ENCODE measurements around the gene MAP4K3. TPM values are rescaled to one million over a fixed set of nuclear protein-coding genes. Genes with fewer than 3 reads are reported as not detected.
"Not testable (repeated sequence)": the region's sequence is repeated elsewhere in the genome, so short reads cannot be mapped to it uniquely, and the experiment has no call there.

MAP4K3 gene
- total and polyA plus RNA-seq, 5 donors = 18.7 to 50.0 (median 39.5) TPM

GRCh38 chr2:39334529-39334928 lies 102.6 kb downstream of the MAP4K3 start:
- DNase-seq = no peak
- Histone ChIP-seq H3K27me3 (ENCODE audit: control insufficient read depth, insufficient read depth) (no peaks in the 10 kb centered on the region), H3K9me3 (ENCODE audit: control insufficient read depth, low read length) (no peaks in the 10 kb centered on the region), H3K27ac (ENCODE audit: low read length) (no peak overlapping the region), H3K4me1 (ENCODE audit: control insufficient read depth, insufficient read depth, low read length) (peaks cover 2% of the 10 kb centered on the region), H3K4me3 (ENCODE audit: low read length) (no peak overlapping the region)
- intact Hi-C loops (cut with DNase I) = no loop called here
- ATAC-seq = no peak

GRCh38 chr2:39326644-39327043 lies 110.4 kb downstream of the MAP4K3 start:
- no peak for DNase-seq
- no peak for ATAC-seq
- Histone ChIP-seq H3K27ac (ENCODE audit: low read length) (no peak overlapping the region), H3K27me3 (ENCODE audit: control insufficient read depth, insufficient read depth) (no peaks in the 10 kb centered on the region), H3K4me1 (ENCODE audit: control insufficient read depth, insufficient read depth, low read length) (no peaks in the 10 kb centered on the region), H3K9me3 (ENCODE audit: control insufficient read depth, low read length) (no peaks in the 10 kb centered on the region), H3K4me3 (ENCODE audit: low read length) (no peak overlapping the region)
- intact Hi-C loops (cut with DNase I) = no loop called here
- 95% methylated on average over 5 of the region's 5 CpGs for WGBS

- Histone ChIP-seq H3K27me3 (ENCODE audit: control insufficient read depth, insufficient read depth) (no peaks in the 10 kb centered on the region), H3K9me3 (ENCODE audit: control insufficient read depth, low read length) (no peaks in the 10 kb centered on the region), H3K4me3 (ENCODE audit: low read length) (no peak overlapping the region), H3K4me1 (ENCODE audit: control insufficient read depth, insufficient read depth, low read length) (no peaks in the 10 kb centered on the region), H3K27ac (ENCODE audit: low read length) (no peak overlapping the region)
- intact Hi-C loops (cut with DNase I) = no loop called here
- no peak for ATAC-seq
- 99% methylated on average over 1 of the region's 1 CpG for WGBS
- DNase-seq = no peak
These were observed 111.1 kb downstream of the MAP4K3 start for GRCh38 chr2:39325966-39326365.

- ATAC-seq; H3K9me3 ChIP-seq (ENCODE audit: control insufficient read depth, low read length); H3K27ac ChIP-seq (ENCODE audit: low read length); H3K4me1 ChIP-seq (ENCODE audit: control insufficient read depth, insufficient read depth, low read length); DNase-seq; intact Hi-C loops (cut with DNase I); H3K4me3 ChIP-seq (ENCODE audit: low read length); H3K27me3 ChIP-seq (ENCODE audit: control insufficient read depth, insufficient read depth): not testable (repeated sequence)
- 90% methylated on average over 16 of the region's 16 CpGs for WGBS
These were observed 115.7 kb downstream of the MAP4K3 start for GRCh38 chr2:39321056-39322035.

- Histone ChIP-seq H3K4me1 (ENCODE audit: control insufficient read depth, insufficient read depth, low read length) (peaks cover 2% of the 10 kb centered on the region), H3K4me3 (ENCODE audit: low read length) (no peak overlapping the region), H3K27me3 (ENCODE audit: control insufficient read depth, insufficient read depth) (no peaks in the 10 kb centered on the region), H3K27ac (ENCODE audit: low read length) (no peak overlapping the region), H3K9me3 (ENCODE audit: control insufficient read depth, low read length) (no peaks in the 10 kb centered on the region)
- no peak for DNase-seq
- 87% methylated on average over 4 of the region's 4 CpGs for WGBS
- ATAC-seq = no peak
- intact Hi-C loops (cut with DNase I) = no loop called here
These were observed 116.9 kb downstream of the MAP4K3 start for GRCh38 chr2:39320162-39320561.

- WGBS = 93% methylated on average over 4 of the region's 4 CpGs
- Histone ChIP-seq H3K4me3 (ENCODE audit: low read length) (no peak overlapping the region), H3K9me3 (ENCODE audit: control insufficient read depth, low read length) (no peaks in the 10 kb centered on the region), H3K4me1 (ENCODE audit: control insufficient read depth, insufficient read depth, low read length) (no peaks in the 10 kb centered on the region), H3K27ac (ENCODE audit: low read length) (no peak overlapping the region), H3K27me3 (ENCODE audit: control insufficient read depth, insufficient read depth) (no peaks in the 10 kb centered on the region)
- DNase-seq = no peak
- ATAC-seq = no peak
- intact Hi-C loops (cut with DNase I) = no loop called here
These were observed 123.5 kb downstream of the MAP4K3 start for GRCh38 chr2:39313575-39313974.

GRCh38 chr2:39311469-39311868 lies 125.6 kb downstream of the MAP4K3 start:
- no peak overlapping the region for H3K4me3 ChIP-seq (ENCODE audit: low read length)
- H3K27me3 ChIP-seq (ENCODE audit: control insufficient read depth, insufficient read depth) = no peaks in the 10 kb centered on the region
- DNase-seq = no peak
- intact Hi-C loops (cut with DNase I) = no loop called here
- WGBS = 76% methylated on average over 2 of the region's 2 CpGs
- no peak for ATAC-seq
- H3K9me3 ChIP-seq (ENCODE audit: control insufficient read depth, low read length) = no peaks in the 10 kb centered on the region
- no peaks in the 10 kb centered on the region for H3K4me1 ChIP-seq (ENCODE audit: control insufficient read depth, insufficient read depth, low read length)
- H3K27ac ChIP-seq (ENCODE audit: low read length) = no peak overlapping the region

- no peak overlapping the region for H3K27ac ChIP-seq (ENCODE audit: low read length)
- no peak for DNase-seq
- H3K9me3 ChIP-seq (ENCODE audit: control insufficient read depth, low read length) = no peaks in the 10 kb centered on the region
- intact Hi-C loops (cut with DNase I) = no loop called here
- WGBS = 85% methylated on average over 1 of the region's 1 CpG
- H3K4me3 ChIP-seq (ENCODE audit: low read length) = no peak overlapping the region
- no peak for ATAC-seq
- H3K27me3 ChIP-seq (ENCODE audit: control insufficient read depth, insufficient read depth) = no peaks in the 10 kb centered on the region
- H3K4me1 ChIP-seq (ENCODE audit: control insufficient read depth, insufficient read depth, low read length) = no peaks in the 10 kb centered on the region
These were observed 128.3 kb downstream of the MAP4K3 start for GRCh38 chr2:39308778-39309177.

GRCh38 chr2:39306626-39307025 lies 130.5 kb downstream of the MAP4K3 start:
- no peaks in the 10 kb centered on the region for H3K9me3 ChIP-seq (ENCODE audit: control insufficient read depth, low read length)
- no peaks in the 10 kb centered on the region for H3K27me3 ChIP-seq (ENCODE audit: control insufficient read depth, insufficient read depth)
- intact Hi-C loops (cut with DNase I) = no loop called here
- H3K4me3 ChIP-seq (ENCODE audit: low read length) = no peak overlapping the region
- H3K4me1 ChIP-seq (ENCODE audit: control insufficient read depth, insufficient read depth, low read length) = no peaks in the 10 kb centered on the region
- 77% methylated on average over 1 of the region's 1 CpG for WGBS
- DNase-seq (no peak), ATAC-seq (no peak)
- H3K27ac ChIP-seq (ENCODE audit: low read length) = no peak overlapping the region

GRCh38 chr2:39304729-39305128 lies 132.4 kb downstream of the MAP4K3 start:
- DNase-seq (no peak), ATAC-seq (no peak)
- intact Hi-C loops (cut with DNase I) = no loop called here
- no peak overlapping the region for H3K4me3 ChIP-seq (ENCODE audit: low read length)
- no peak overlapping the region for H3K27ac ChIP-seq (ENCODE audit: low read length)
- no peaks in the 10 kb centered on the region for H3K4me1 ChIP-seq (ENCODE audit: control insufficient read depth, insufficient read depth, low read length)
- H3K27me3 ChIP-seq (ENCODE audit: control insufficient read depth, insufficient read depth) = no peaks in the 10 kb centered on the region
- 94% methylated on average over 4 of the region's 4 CpGs for WGBS
- H3K9me3 ChIP-seq (ENCODE audit: control insufficient read depth, low read length) = no peaks in the 10 kb centered on the region

GRCh38 chr2:39304200-39304599 lies 132.9 kb downstream of the MAP4K3 start:
- no peak overlapping the region for H3K27ac ChIP-seq (ENCODE audit: low read length)
- no peaks in the 10 kb centered on the region for H3K4me1 ChIP-seq (ENCODE audit: control insufficient read depth, insufficient read depth, low read length)
- no peaks in the 10 kb centered on the region for H3K9me3 ChIP-seq (ENCODE audit: control insufficient read depth, low read length)
- intact Hi-C loops (cut with DNase I) = no loop called here
- H3K27me3 ChIP-seq (ENCODE audit: control insufficient read depth, insufficient read depth) = no peaks in the 10 kb centered on the region
- DNase-seq (no peak), ATAC-seq (no peak)
- H3K4me3 ChIP-seq (ENCODE audit: low read length) = no peak overlapping the region
- 94% methylated on average over 1 of the region's 1 CpG for WGBS

All from right cardiac atrium (tissue), 5 donors.